Measurements from ENCODE around the gene DCANP1.

The DCANP1 gene

GRCh38 chr5:135482381-135482933 is 35.3 kb upstream of the DCANP1 start:
- no peak overlapping the region for H3K4me3 ChIP-seq (ENCODE audit: low read length, poor library complexity, severe bottlenecking)
- H4K20me1 ChIP-seq (ENCODE audit: insufficient read depth, low read length, poor library complexity, severe bottlenecking) = no peaks in the 10 kb centered on the region
- no peaks in the 10 kb centered on the region for H3K79me2 ChIP-seq (ENCODE audit: insufficient read depth, low read length)
- no peaks in the 10 kb centered on the region for H3K9me2 ChIP-seq (replicated peaks; ENCODE audit: low read depth, low read length)
- H3K4me2 ChIP-seq (ENCODE audit: low read depth, low read length, poor library complexity, severe bottlenecking) = no peak overlapping the region
- no peaks in the 10 kb centered on the region for H3K27me3 ChIP-seq (ENCODE audit: insufficient read depth, low read length, poor library complexity, severe bottlenecking)
- TF ChIP-seq EZH2phosphoT487 (IDR thresholded peaks at IDR 0.05; ENCODE audit: borderline replicate concordance) (no peak), CTCF (conservative IDR thresholded peaks at IDR 0.05; ENCODE audit: low read length) (no peak)
- no peaks in the 10 kb centered on the region for H3K36me3 ChIP-seq (ENCODE audit: insufficient read depth, low read length)
- H2AFZ ChIP-seq (ENCODE audit: low read length) = no peak overlapping the region
- no peak overlapping the region for H3K9ac ChIP-seq (ENCODE audit: low read depth, low read length, poor library complexity, severe bottlenecking)
- no peaks in the 10 kb centered on the region for H3F3A ChIP-seq (ENCODE audit: low read depth)
- no peaks in the 10 kb centered on the region for H3K4me1 ChIP-seq (ENCODE audit: insufficient read depth, low read length, poor library complexity, severe bottlenecking)
- H3K9me3 ChIP-seq (ENCODE audit: insufficient read depth, low read depth, low read length) = no peaks in the 10 kb centered on the region

- H3K4me1 ChIP-seq (ENCODE audit: insufficient read depth, low read length, poor library complexity, severe bottlenecking) = no peaks in the 10 kb centered on the region
- TF ChIP-seq EZH2phosphoT487 (IDR thresholded peaks at IDR 0.05; ENCODE audit: borderline replicate concordance) = no peak
- no peak for TF ChIP-seq CTCF (conservative IDR thresholded peaks at IDR 0.05; ENCODE audit: low read length)
- H3K9ac ChIP-seq (ENCODE audit: low read depth, low read length, poor library complexity, severe bottlenecking) = no peak overlapping the region
- H3F3A ChIP-seq (ENCODE audit: low read depth) = no peaks in the 10 kb centered on the region
- H2AFZ ChIP-seq (ENCODE audit: low read length) = no peak overlapping the region
- no peaks in the 10 kb centered on the region for H4K20me1 ChIP-seq (ENCODE audit: insufficient read depth, low read length, poor library complexity, severe bottlenecking)
- H3K36me3 ChIP-seq (ENCODE audit: insufficient read depth, low read length) = no peaks in the 10 kb centered on the region
- H3K9me2 ChIP-seq (replicated peaks; ENCODE audit: low read depth, low read length) = no peaks in the 10 kb centered on the region
- H3K4me2 ChIP-seq (ENCODE audit: low read depth, low read length, poor library complexity, severe bottlenecking) = no peak overlapping the region
- no peak overlapping the region for H3K4me3 ChIP-seq (ENCODE audit: low read length, poor library complexity, severe bottlenecking)
- H3K79me2 ChIP-seq (ENCODE audit: insufficient read depth, low read length) = no peaks in the 10 kb centered on the region
- no peaks in the 10 kb centered on the region for H3K9me3 ChIP-seq (ENCODE audit: insufficient read depth, low read depth, low read length)
- H3K27me3 ChIP-seq (ENCODE audit: insufficient read depth, low read length, poor library complexity, severe bottlenecking) = no peaks in the 10 kb centered on the region
Observed at GRCh38 chr5:135481909-135482311, 34.8 kb upstream of the DCANP1 start.

GRCh38 chr5:135481387-135481786 is 34.2 kb upstream of the DCANP1 start:
- H4K20me1 ChIP-seq (ENCODE audit: insufficient read depth, low read length, poor library complexity, severe bottlenecking) = no peaks in the 10 kb centered on the region
- H3K79me2 ChIP-seq (ENCODE audit: insufficient read depth, low read length) = no peaks in the 10 kb centered on the region
- no peaks in the 10 kb centered on the region for H3K9me2 ChIP-seq (replicated peaks; ENCODE audit: low read depth, low read length)
- H3K4me3 ChIP-seq (ENCODE audit: low read length, poor library complexity, severe bottlenecking) = no peak overlapping the region
- H3F3A ChIP-seq (ENCODE audit: low read depth) = no peaks in the 10 kb centered on the region
- H3K4me2 ChIP-seq (ENCODE audit: low read depth, low read length, poor library complexity, severe bottlenecking) = no peak overlapping the region
- no peak overlapping the region for H2AFZ ChIP-seq (ENCODE audit: low read length)
- H3K36me3 ChIP-seq (ENCODE audit: insufficient read depth, low read length) = no peaks in the 10 kb centered on the region
- TF ChIP-seq EZH2phosphoT487 (IDR thresholded peaks at IDR 0.05; ENCODE audit: borderline replicate concordance) (no peak), CTCF (conservative IDR thresholded peaks at IDR 0.05; ENCODE audit: low read length) (no peak)
- no peaks in the 10 kb centered on the region for H3K4me1 ChIP-seq (ENCODE audit: insufficient read depth, low read length, poor library complexity, severe bottlenecking)
- no peaks in the 10 kb centered on the region for H3K9me3 ChIP-seq (ENCODE audit: insufficient read depth, low read depth, low read length)
- H3K9ac ChIP-seq (ENCODE audit: low read depth, low read length, poor library complexity, severe bottlenecking) = no peak overlapping the region
- H3K27me3 ChIP-seq (ENCODE audit: insufficient read depth, low read length, poor library complexity, severe bottlenecking) = no peaks in the 10 kb centered on the region

All from Loucy (cell line).